ENCODE measurements around the gene MRPL22. TPM values are rescaled to one million over a fixed set of nuclear protein-coding genes. Genes with fewer than 3 reads are reported as not detected.

Gene MRPL22
- total and polyA plus RNA-seq, 2 of the 13 experiments (the other 11 are each of a cell fraction or from before 2014, with no cell fraction given): 66.8 to 84.8 TPM

DNA sequence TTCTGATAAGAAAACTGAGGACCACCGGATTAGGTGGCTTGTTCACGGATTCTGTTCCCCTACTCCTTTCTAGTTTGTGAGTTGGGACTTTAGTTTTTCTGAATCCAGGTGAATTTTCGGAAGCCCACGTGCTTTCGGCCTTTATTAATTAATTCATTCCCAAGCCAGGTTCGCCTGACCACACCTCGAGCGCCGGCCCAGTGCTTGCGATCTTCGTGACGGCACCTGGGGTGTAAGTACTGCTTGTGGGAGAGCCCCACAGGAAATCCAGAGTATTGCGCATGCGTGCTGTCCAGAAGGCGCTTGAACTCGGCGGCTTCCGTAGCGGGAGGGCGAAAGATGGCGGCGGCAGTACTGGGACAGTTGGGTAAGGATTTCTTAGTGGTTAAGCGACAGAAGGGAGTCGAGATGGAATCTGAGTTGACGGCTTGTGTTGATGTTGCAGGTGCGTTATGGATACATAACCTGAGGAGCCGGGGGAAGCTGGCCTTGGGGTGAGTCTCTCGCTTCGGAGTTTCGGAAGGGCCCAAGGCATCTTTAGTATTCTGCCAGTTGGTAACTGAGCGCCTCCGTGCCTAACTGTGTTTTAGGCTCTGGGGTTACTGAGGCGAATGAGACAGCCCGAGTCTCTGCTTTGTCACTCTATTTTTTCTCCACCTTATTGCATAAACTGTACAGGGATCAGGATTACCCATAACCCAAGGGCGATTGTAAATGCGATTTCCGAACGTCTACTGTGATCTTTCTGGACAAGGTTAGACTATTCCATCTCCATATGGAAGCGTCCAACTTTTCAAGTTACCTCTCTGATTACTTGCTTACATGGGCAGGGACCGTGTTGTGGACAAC lies at the start of gene MRPL22 (continued):
- TF ChIP-seq, protein P1, sequence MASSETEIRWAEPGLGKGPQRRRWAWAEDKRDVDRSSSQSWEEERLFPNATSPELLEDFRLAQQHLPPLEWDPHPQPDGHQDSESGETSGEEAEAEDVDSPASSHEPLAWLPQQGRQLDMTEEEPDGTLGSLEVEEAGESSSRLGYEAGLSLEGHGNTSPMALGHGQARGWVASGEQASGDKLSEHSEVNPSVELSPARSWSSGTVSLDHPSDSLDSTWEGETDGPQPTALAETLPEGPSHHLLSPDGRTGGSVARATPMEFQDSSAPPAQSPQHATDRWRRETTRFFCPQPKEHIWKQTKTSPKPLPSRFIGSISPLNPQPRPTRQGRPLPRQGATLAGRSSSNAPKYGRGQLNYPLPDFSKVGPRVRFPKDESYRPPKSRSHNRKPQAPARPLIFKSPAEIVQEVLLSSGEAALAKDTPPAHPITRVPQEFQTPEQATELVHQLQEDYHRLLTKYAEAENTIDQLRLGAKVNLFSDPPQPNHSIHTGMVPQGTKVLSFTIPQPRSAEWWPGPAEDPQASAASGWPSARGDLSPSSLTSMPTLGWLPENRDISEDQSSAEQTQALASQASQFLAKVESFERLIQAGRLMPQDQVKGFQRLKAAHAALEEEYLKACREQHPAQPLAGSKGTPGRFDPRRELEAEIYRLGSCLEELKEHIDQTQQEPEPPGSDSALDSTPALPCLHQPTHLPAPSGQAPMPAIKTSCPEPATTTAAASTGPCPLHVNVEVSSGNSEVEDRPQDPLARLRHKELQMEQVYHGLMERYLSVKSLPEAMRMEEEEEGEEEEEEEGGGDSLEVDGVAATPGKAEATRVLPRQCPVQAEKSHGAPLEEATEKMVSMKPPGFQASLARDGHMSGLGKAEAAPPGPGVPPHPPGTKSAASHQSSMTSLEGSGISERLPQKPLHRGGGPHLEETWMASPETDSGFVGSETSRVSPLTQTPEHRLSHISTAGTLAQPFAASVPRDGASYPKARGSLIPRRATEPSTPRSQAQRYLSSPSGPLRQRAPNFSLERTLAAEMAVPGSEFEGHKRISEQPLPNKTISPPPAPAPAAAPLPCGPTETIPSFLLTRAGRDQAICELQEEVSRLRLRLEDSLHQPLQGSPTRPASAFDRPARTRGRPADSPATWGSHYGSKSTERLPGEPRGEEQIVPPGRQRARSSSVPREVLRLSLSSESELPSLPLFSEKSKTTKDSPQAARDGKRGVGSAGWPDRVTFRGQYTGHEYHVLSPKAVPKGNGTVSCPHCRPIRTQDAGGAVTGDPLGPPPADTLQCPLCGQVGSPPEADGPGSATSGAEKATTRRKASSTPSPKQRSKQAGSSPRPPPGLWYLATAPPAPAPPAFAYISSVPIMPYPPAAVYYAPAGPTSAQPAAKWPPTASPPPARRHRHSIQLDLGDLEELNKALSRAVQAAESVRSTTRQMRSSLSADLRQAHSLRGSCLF (CRISPR knock-in tag; IDR thresholded peaks at IDR 0.05; ENCODE audit: borderline replicate concordance): no peak
- TF ChIP-seq NFYB (CRISPR knock-in tag; IDR thresholded peaks at IDR 0.05) (no peak), ZNF329 (CRISPR knock-in tag; IDR thresholded peaks at IDR 0.05; ENCODE audit: low read depth) (no peak), DNMT1 (CRISPR knock-in tag; IDR thresholded peaks at IDR 0.05) (no peak), ZNF652 (CRISPR knock-in tag; IDR thresholded peaks at IDR 0.05; ENCODE audit: borderline replicate concordance, low read depth) (0 out of 2 replicates have a peak, but pooled peaks have one; percentile 19), FIP1L1 (IDR thresholded peaks at IDR 0.05; ENCODE audit: borderline replicate concordance, insufficient read depth, low read depth, low read length) (0 out of 2 replicates have a peak, but pooled peaks have one; percentile 31), NFIC (IDR thresholded peaks at IDR 0.05; ENCODE audit: low read length) (no peak; the same call in 1 of the 2 replicates), NR2F1 (CRISPR knock-in tag; IDR thresholded peaks at IDR 0.05) (no peak), GTF3A (CRISPR knock-in tag; conservative IDR thresholded peaks at IDR 0.05) (no peak), ZNF878 (CRISPR knock-in tag; IDR thresholded peaks at IDR 0.05) (peak; percentile 58; the same call in 1 of the 2 replicates), ZFP82 (CRISPR knock-in tag; IDR thresholded peaks at IDR 0.05; ENCODE audit: borderline replicate concordance) (no peak), NR3C1 (CRISPR knock-in tag; IDR thresholded peaks at IDR 0.05) (no peak), HNRNPK (IDR thresholded peaks at IDR 0.05; ENCODE audit: low read depth, low read length, poor library complexity, severe bottlenecking) (no peak), NR2F2 (IDR thresholded peaks at IDR 0.05; ENCODE audit: borderline replicate concordance, low read depth) (no peak), CEBPB (IDR thresholded peaks at IDR 0.05; ENCODE audit: borderline replicate concordance, low read depth, low read length) (peak; percentile 25; the same call in 1 of the 2 replicates), ZFP41 (CRISPR knock-in tag; IDR thresholded peaks at IDR 0.05; ENCODE audit: borderline replicate concordance) (no peak)
- TF ChIP-seq, protein P2, sequence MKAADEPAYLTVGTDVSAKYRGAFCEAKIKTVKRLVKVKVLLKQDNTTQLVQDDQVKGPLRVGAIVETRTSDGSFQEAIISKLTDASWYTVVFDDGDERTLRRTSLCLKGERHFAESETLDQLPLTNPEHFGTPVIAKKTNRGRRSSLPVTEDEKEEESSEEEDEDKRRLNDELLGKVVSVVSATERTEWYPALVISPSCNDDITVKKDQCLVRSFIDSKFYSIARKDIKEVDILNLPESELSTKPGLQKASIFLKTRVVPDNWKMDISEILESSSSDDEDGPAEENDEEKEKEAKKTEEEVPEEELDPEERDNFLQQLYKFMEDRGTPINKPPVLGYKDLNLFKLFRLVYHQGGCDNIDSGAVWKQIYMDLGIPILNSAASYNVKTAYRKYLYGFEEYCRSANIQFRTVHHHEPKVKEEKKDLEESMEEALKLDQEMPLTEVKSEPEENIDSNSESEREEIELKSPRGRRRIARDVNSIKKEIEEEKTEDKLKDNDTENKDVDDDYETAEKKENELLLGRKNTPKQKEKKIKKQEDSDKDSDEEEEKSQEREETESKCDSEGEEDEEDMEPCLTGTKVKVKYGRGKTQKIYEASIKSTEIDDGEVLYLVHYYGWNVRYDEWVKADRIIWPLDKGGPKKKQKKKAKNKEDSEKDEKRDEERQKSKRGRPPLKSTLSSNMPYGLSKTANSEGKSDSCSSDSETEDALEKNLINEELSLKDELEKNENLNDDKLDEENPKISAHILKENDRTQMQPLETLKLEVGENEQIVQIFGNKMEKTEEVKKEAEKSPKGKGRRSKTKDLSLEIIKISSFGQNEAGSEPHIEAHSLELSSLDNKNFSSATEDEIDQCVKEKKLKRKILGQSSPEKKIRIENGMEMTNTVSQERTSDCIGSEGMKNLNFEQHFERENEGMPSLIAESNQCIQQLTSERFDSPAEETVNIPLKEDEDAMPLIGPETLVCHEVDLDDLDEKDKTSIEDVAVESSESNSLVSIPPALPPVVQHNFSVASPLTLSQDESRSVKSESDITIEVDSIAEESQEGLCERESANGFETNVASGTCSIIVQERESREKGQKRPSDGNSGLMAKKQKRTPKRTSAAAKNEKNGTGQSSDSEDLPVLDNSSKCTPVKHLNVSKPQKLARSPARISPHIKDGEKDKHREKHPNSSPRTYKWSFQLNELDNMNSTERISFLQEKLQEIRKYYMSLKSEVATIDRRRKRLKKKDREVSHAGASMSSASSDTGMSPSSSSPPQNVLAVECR (CRISPR knock-in tag; IDR thresholded peaks at IDR 0.05; ENCODE audit: borderline replicate concordance): peak; percentile 82
- TF ChIP-seq, protein P3, sequence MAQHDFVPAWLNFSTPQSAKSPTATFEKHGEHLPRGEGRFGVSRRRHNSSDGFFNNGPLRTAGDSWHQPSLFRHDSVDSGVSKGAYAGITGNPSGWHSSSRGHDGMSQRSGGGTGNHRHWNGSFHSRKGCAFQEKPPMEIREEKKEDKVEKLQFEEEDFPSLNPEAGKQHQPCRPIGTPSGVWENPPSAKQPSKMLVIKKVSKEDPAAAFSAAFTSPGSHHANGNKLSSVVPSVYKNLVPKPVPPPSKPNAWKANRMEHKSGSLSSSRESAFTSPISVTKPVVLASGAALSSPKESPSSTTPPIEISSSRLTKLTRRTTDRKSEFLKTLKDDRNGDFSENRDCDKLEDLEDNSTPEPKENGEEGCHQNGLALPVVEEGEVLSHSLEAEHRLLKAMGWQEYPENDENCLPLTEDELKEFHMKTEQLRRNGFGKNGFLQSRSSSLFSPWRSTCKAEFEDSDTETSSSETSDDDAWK (CRISPR knock-in tag; IDR thresholded peaks at IDR 0.05): no peak
